MCF 10A (cell line): Measurements from ENCODE around the gene SLN. TPM values are rescaled to one million over a fixed set of nuclear protein-coding genes. Genes with fewer than 3 reads are reported as not detected.

Experiments
- BruUV-seq: library from RNA; stranded (reverse); fragments of 400-500 nt; replicated peaks from 2 replicates; lab custom pipeline; 2021; lab: Mats Ljungman, UMichigan
- CTCF ChIA-PET: fragments of 300-600 bp; sonication (Branson Sonifier 250); formaldehyde crosslinking; extraction: SDS; loops from one replicate; lab custom pipeline; 2021; ENCODE audit warnings: antibody characterized with exemption, inconsistent platforms; lab: Yijun Ruan, JAX
- POLR2A ChIA-PET: fragments of 300-600, 350-650 bp; sonication (Branson Sonifier 250); formaldehyde crosslinking; extraction: SDS; loops from one replicate; lab custom pipeline; 2020; ENCODE audit warnings: antibody characterized with exemption, inconsistent platforms; lab: Yijun Ruan, JAX
- DNase-seq: peaks from one replicate; pipeline ENCODE4 v3.0.0-alpha.2; 2018; ENCODE audit not compliant: unreplicated experiment
- H3K27ac Mint-ChIP-seq: one replicate; pipeline ENCODE4 v1.8.0; 2022; ENCODE audit warnings: mild to moderate bottlenecking, low read depth, mixed read lengths; ENCODE audit not compliant: unreplicated experiment
- H3K27me3 Mint-ChIP-seq: one replicate; pipeline ENCODE4 v1.8.0; 2022; ENCODE audit warnings: mixed read lengths; ENCODE audit not compliant: insufficient read depth, unreplicated experiment
- H3K36me3 Mint-ChIP-seq: one replicate; pipeline ENCODE4 v1.8.0; 2022; ENCODE audit warnings: mild to moderate bottlenecking, moderate library complexity, mixed read lengths; ENCODE audit not compliant: insufficient read depth, unreplicated experiment
- H3K4me1 Mint-ChIP-seq: one replicate; pipeline ENCODE4 v1.8.0; 2022; ENCODE audit warnings: mixed read lengths; ENCODE audit not compliant: insufficient read depth, unreplicated experiment
- H3K4me3 Mint-ChIP-seq: one replicate; pipeline ENCODE4 v1.8.0; 2022; ENCODE audit warnings: mild to moderate bottlenecking, moderate library complexity, mixed read lengths; ENCODE audit not compliant: unreplicated experiment
- H3K9me3 Mint-ChIP-seq: one replicate; pipeline ENCODE4 v1.8.0; 2022; ENCODE audit warnings: mixed read lengths; ENCODE audit not compliant: unreplicated experiment
- intact Hi-C: fragments of 100-400 bp; cut with micrococcal nuclease; formaldehyde crosslinking; loops from 2 replicates; pipeline ENCODE4 v1.14.1; 2022
- total RNA-seq: library from RNA; stranded (reverse); gene quantifications from 2 replicates; pipeline ENCODE4 v1.2.3, GENCODE V29; 2022
- TF ChIP-seq, protein P1 (sequence below): fragments of 200-600 bp; IDR thresholded peaks from one replicate; pipeline ENCODE4 v1.8.0; 2022; ENCODE audit warnings: antibody characterized with exemption, mild to moderate bottlenecking; ENCODE audit not compliant: unreplicated experiment

SLN gene
- total RNA-seq, 1 experiment from 2014 or later = not detected

DNA sequence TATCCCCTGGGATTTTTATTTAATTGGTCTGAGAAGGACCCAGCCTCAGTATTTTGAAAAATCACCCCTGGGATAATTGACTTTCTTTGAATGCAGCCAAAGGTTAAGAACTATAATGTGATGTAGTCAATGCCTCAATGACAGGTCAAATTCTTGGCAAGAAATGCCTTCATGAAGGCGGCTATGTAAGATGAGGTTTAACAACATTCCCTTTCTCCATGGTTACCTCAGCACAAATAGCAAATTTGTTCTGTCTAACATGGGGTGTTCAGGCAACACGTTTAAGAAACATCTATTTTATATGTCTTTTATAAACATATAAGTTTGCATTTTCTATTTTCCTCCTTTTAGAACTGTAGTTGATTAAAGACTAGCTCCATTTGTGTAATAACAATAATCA lies 5.3 kb downstream of the SLN start:
- BruUV-seq = no TSS peak
- peaks cover 23% of the 10 kb centered on the region for H3K27me3 Mint-ChIP-seq
- H3K4me1 Mint-ChIP-seq = peaks cover 23% of the 10 kb centered on the region
- no peaks in the 10 kb centered on the region for H3K9me3 Mint-ChIP-seq
- TF ChIP-seq, protein P1, sequence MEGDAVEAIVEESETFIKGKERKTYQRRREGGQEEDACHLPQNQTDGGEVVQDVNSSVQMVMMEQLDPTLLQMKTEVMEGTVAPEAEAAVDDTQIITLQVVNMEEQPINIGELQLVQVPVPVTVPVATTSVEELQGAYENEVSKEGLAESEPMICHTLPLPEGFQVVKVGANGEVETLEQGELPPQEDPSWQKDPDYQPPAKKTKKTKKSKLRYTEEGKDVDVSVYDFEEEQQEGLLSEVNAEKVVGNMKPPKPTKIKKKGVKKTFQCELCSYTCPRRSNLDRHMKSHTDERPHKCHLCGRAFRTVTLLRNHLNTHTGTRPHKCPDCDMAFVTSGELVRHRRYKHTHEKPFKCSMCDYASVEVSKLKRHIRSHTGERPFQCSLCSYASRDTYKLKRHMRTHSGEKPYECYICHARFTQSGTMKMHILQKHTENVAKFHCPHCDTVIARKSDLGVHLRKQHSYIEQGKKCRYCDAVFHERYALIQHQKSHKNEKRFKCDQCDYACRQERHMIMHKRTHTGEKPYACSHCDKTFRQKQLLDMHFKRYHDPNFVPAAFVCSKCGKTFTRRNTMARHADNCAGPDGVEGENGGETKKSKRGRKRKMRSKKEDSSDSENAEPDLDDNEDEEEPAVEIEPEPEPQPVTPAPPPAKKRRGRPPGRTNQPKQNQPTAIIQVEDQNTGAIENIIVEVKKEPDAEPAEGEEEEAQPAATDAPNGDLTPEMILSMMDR = no peak
- no peak overlapping the region for H3K4me3 Mint-ChIP-seq
- no peaks in the 10 kb centered on the region for H3K36me3 Mint-ChIP-seq
- POLR2A ChIA-PET = interaction anchor here (1.1 kb wide), 1 partner anchor 51 kb away, joined by 3 read pairs; no protein-coding TSS in a partner anchor
- CTCF ChIA-PET = interaction anchor here (0.7 to 1.0 kb wide), 2 partner anchors 33 to 216 kb away, joined by 3 to 4 read pairs; no protein-coding TSS in a partner anchor
- H3K27ac Mint-ChIP-seq = no peak overlapping the region
- intact Hi-C loops = no loop called here
- DNase-seq = no peak

DNA sequence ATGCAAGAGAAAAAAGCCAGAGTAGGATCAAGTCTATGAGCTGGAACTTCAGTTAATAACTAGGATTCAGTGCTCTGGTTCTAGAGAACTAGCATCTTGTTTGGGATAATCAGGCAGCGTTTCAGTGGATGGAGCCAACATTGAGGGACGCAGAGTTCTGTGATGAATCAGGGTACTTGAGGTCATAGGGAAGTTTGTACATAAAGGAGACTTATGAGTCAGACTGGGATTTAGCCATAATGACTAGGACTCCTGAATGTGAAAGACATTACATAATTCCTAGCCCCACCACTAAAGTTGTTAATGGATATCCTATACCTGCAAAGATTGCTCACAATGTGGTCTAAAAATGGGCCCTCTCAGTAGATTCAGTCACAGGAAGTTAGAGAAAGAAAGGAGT lies 6.8 kb downstream of the SLN start:
- intact Hi-C loops = no loop called here
- BruUV-seq = no TSS peak
- ChIA-PET CTCF (no interaction called here), POLR2A (no interaction called here)
- Mint-ChIP-seq H3K9me3 (no peaks in the 10 kb centered on the region), H3K4me1 (peaks cover 23% of the 10 kb centered on the region), H3K27ac (no peak overlapping the region), H3K4me3 (no peak overlapping the region), H3K27me3 (peaks cover 7% of the 10 kb centered on the region), H3K36me3 (no peaks in the 10 kb centered on the region)
- TF ChIP-seq, protein P1 = no peak
- DNase-seq = peak; percentile 88

DNA sequence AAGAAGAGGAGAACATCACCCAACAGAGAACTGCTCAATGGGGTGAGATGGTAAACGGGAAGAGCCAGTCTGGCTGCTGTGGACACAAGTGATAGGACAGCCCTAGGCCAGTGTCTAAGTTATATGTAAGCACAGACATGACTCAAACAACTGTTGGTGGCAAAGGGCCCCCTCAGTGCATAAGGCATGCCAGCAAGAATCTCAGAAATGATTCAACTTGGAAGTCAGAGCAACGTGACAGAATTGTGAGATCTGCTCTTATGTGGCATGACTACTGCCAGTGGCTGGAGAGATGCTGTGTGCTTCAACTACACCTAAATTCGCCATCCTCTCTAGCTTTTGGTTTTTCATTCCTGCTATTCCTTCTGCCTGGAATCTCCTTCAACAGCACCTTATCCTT lies 7.4 kb downstream of the SLN start:
- TF ChIP-seq, protein P1 = no peak
- Mint-ChIP-seq H3K4me3 (no peak overlapping the region), H3K4me1 (peaks cover 23% of the 10 kb centered on the region), H3K9me3 (no peaks in the 10 kb centered on the region), H3K27me3 (peaks cover 2% of the 10 kb centered on the region), H3K36me3 (no peaks in the 10 kb centered on the region), H3K27ac (no peak overlapping the region)
- POLR2A ChIA-PET = no interaction called here
- BruUV-seq = no TSS peak
- peak; percentile 27 for DNase-seq
- intact Hi-C loops = no loop called here
- CTCF ChIA-PET = interaction anchor here (0.6 to 1.0 kb wide), 3 partner anchors 15 to 129 kb away, joined by 3 to 4 read pairs (median 3); no protein-coding TSS in a partner anchor

DNA sequence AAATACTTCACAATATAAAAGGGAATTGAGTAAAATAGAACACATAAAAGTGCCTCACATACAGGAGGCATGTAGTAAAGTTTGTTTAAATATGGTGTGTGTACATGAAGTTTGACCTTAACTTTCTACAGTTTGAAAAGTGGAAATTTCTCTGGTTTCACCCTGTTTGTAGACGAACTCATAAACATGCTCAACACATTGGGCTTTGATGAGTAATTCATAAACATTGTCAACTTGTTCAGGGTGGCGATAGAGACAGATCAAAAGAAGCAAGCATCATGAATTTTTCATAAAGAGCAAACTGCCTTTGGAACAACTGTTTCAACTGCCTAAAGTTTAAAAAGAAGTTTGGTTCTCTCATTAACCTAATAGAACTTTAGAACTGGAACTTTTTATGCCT lies 9.1 kb downstream of the SLN start:
- POLR2A ChIA-PET = no interaction called here
- intact Hi-C loops = no loop called here
- no peak overlapping the region for H3K27ac Mint-ChIP-seq
- TF ChIP-seq, protein P1 = no peak
- CTCF ChIA-PET = interaction anchor here (0.6 to 1.0 kb wide), 2 partner anchors 14 to 69 kb away, joined by 3 to 4 read pairs; no protein-coding TSS in a partner anchor
- no peaks in the 10 kb centered on the region for H3K9me3 Mint-ChIP-seq
- no peak overlapping the region for H3K4me3 Mint-ChIP-seq
- no peaks in the 10 kb centered on the region for H3K36me3 Mint-ChIP-seq
- no TSS peak for BruUV-seq
- peaks cover 23% of the 10 kb centered on the region for H3K4me1 Mint-ChIP-seq
- DNase-seq = no peak
- H3K27me3 Mint-ChIP-seq = no peaks in the 10 kb centered on the region
